GM12878 (cell line): ENCODE results near the gene SAP130. TPM values are rescaled to one million over a fixed set of nuclear protein-coding genes. Genes with fewer than 3 reads are reported as not detected.

Source experiments
- ATAC-seq: fragments of 200-7000 bp; cut with Tn5 transposase; 3 replicates; pipeline ENCODE4 v1.9.1; 2020; ENCODE audit warnings: mild to moderate bottlenecking, moderate library complexity
- BruUV-seq: library from RNA; stranded (reverse); fragments of 400-500 nt; replicated peaks from 2 replicates; lab custom pipeline; 2021; lab: Mats Ljungman, UMichigan
- CTCF ChIA-PET: fragments of 300-600 bp; sonication (Branson Sonifier 250); formaldehyde crosslinking; extraction: SDS; loops from one replicate; lab custom pipeline; 2021; ENCODE audit warnings: inconsistent platforms; lab: Yijun Ruan, JAX
- POLR2A ChIA-PET: fragments of 350-600 bp; formaldehyde crosslinking; extraction: SDS; loops from one replicate; lab custom pipeline; 2021; ENCODE audit warnings: inconsistent platforms; lab: Charles Lee
- RAD21 ChIA-PET: fragments of 300-600 bp; sonication (Branson Sonifier 250); formaldehyde crosslinking; loops from one replicate; lab custom pipeline; 2023; ENCODE audit warnings: antibody characterized with exemption; ENCODE audit not compliant: unreplicated experiment; lab: Charles Lee
- SMC1A ChIA-PET: fragments of 300-600 bp; sonication (Branson Sonifier 250); formaldehyde crosslinking; loops from one replicate; lab custom pipeline; 2023; ENCODE audit not compliant: unreplicated experiment, uncharacterized antibody; lab: Charles Lee
- DNase-seq: peaks from one replicate; pipeline ENCODE4 v3.0.0-alpha.2; 2011; ENCODE audit warnings: low read depth, low spot score
- FAIRE-seq: peaks from 3 replicates; lab custom pipeline; 2011; peaks lifted over from hg19 to GRCh38; lab: Jason Lieb, UNC
- H2AFZ ChIP-seq: 2 replicates; pipeline ENCODE4 v1.6.0; 2011; ENCODE audit warnings: low read depth, low read length, control low read depth; ENCODE audit not compliant: control insufficient read depth
- H3K27ac ChIP-seq: 2 replicates; pipeline ENCODE4 v1.5.1; 2011; ENCODE audit warnings: control low read depth; ENCODE audit not compliant: control insufficient read depth, insufficient read depth
- H3K27me3 ChIP-seq, 2 experiments: replicated peaks in 1 of 2; 2 replicates each; pipeline versions ENCODE4 v1.6.0 to v1.6.1; 2011; ENCODE audit warnings: low read length in 1 of 2; ENCODE audit not compliant: control insufficient read depth in 2 of 2, insufficient read depth in 2 of 2
- H3K36me3 ChIP-seq, 2 experiments: 2 replicates each; pipeline ENCODE4 v1.5.1; 2011; ENCODE audit warnings: low read length in 1 of 2; ENCODE audit not compliant: control insufficient read depth in 2 of 2, insufficient read depth in 2 of 2
- H3K4me1 ChIP-seq: 2 replicates; pipeline ENCODE4 v1.6.1; 2011; ENCODE audit warnings: mild to moderate bottlenecking, low read length, moderate library complexity, mixed read lengths; ENCODE audit not compliant: control insufficient read depth, insufficient read depth
- H3K4me2 ChIP-seq: 2 replicates; pipeline ENCODE4 v1.6.0; 2011; ENCODE audit warnings: control low read depth; ENCODE audit not compliant: control insufficient read depth, insufficient read depth
- H3K4me3 ChIP-seq: fragments of 200-600 bp; sonication (generic); 2 replicates; pipeline ENCODE4 v1.5.1; 2016
- H3K79me2 ChIP-seq: 2 replicates; pipeline ENCODE4 v1.6.0; 2011; ENCODE audit warnings: low read length; ENCODE audit not compliant: control insufficient read depth, insufficient read depth
- H3K9ac ChIP-seq: 2 replicates; pipeline ENCODE4 v1.8.0; 2011; ENCODE audit warnings: low read length, control low read depth, mixed read lengths; ENCODE audit not compliant: control insufficient read depth, insufficient read depth
- H3K9me3 ChIP-seq: replicated peaks from 3 replicates; pipeline ENCODE4 v1.5.1; 2011; ENCODE audit warnings: mild to moderate bottlenecking, low read length; ENCODE audit not compliant: control insufficient read depth, insufficient read depth
- H4K20me1 ChIP-seq: 2 replicates; pipeline ENCODE4 v1.6.0; 2011; ENCODE audit not compliant: control insufficient read depth, insufficient read depth
- ESRRA ChIP-seq: IDR thresholded peaks from 2 replicates; pipeline ENCODE4 v1.6.1; 2012; ENCODE audit warnings: mild to moderate bottlenecking, low read length, improper control_type of control experiment
- HCFC1 ChIP-seq: fragments of 150-350 bp; IDR thresholded peaks from 2 replicates; pipeline ENCODE4 v1.6.1; 2014; ENCODE audit warnings: low read length
- MTA2 ChIP-seq: fragments of 450-650 bp; IDR thresholded peaks from 2 replicates; pipeline ENCODE4 v1.6.1; 2016; ENCODE audit warnings: low read depth, mild to moderate bottlenecking, moderate library complexity
- NFYA ChIP-seq: IDR thresholded peaks from 2 replicates; pipeline ENCODE4 v1.6.1; 2011; ENCODE audit warnings: low read depth, mild to moderate bottlenecking, low read length, improper control_type of control experiment, borderline replicate concordance
- NFYB ChIP-seq: IDR thresholded peaks from 2 replicates; pipeline ENCODE4 v1.6.1; 2011; ENCODE audit warnings: low read depth, mild to moderate bottlenecking, low read length, improper control_type of control experiment, moderate library complexity; ENCODE audit not compliant: insufficient read depth
- POU2F2 ChIP-seq: IDR thresholded peaks from 3 replicates; pipeline ENCODE4 v1.6.1; 2011; ENCODE audit warnings: low read depth, mild to moderate bottlenecking, low read length, borderline replicate concordance
- RFX5 ChIP-seq: IDR thresholded peaks from 2 replicates; pipeline ENCODE4 v1.6.1; 2011; ENCODE audit warnings: low read depth, low read length, improper control_type of control experiment
- RUNX3 ChIP-seq: IDR thresholded peaks from 2 replicates; pipeline ENCODE4 v1.6.1; 2012; ENCODE audit warnings: low read length, inconsistent platforms
- SPI1 ChIP-seq: IDR thresholded peaks from 2 replicates; pipeline ENCODE4 v1.6.1; 2011; ENCODE audit warnings: low read depth, mild to moderate bottlenecking, low read length, moderate library complexity, borderline replicate concordance; ENCODE audit not compliant: insufficient read depth
- SUPT20H ChIP-seq: IDR thresholded peaks from 2 replicates; pipeline ENCODE4 v1.6.1; 2011; ENCODE audit warnings: low read depth, mild to moderate bottlenecking, low read length, moderate library complexity, borderline replicate concordance; ENCODE audit not compliant: control insufficient read depth
- USF2 ChIP-seq: IDR thresholded peaks from 2 replicates; pipeline ENCODE4 v1.6.1; 2011; ENCODE audit warnings: low read depth, low read length, improper control_type of control experiment, borderline replicate concordance
- ZZZ3 ChIP-seq: IDR thresholded peaks from 2 replicates; pipeline ENCODE4 v1.6.1; 2011; ENCODE audit warnings: low read depth; ENCODE audit not compliant: control insufficient read depth, insufficient read length
- whole genome bisulfite sequencing: methylation state at CpG from one replicate; pipeline ENCODE4 v1.1.6; 2016; ENCODE audit warnings: low lambda C conversion rate; ENCODE audit not compliant: insufficient replicate concordance, insufficient coverage; ENCODE audit errors: missing lambda C conversion rate; 5-methylcytosine and 5-hydroxymethylcytosine counted together
- in situ Hi-C: fragments of 300-500 bp; cut with MboI; formaldehyde crosslinking; loops from 9 replicates; pipeline ENCODE4 v1.14.3; 2018; ENCODE audit warnings: mixed read lengths
- intact Hi-C: fragments of 100-400 bp; cut with micrococcal nuclease; formaldehyde crosslinking; loops from one replicate; pipeline ENCODE4 v1.14.2; 2022; ENCODE audit not compliant: unreplicated experiment
- polyA plus RNA-seq, 11 experiments: library from polyadenylated mRNA; depleted of rRNA in 4 of 11; unstranded in 6 of 11; stranded (reverse) in 5 of 11; fragments of >200 nt; fragmentation: Nextera tagmentation in 4 of 11; fragmentation: Illumina TruSeq in 1 of 11; extraction: Ambion mirVana in 4 of 11; extraction: Trizol in 1 of 11; gene quantifications; 1 replicate in 1 of 11; 2 replicates in 10 of 11; pipeline versions ENCODE4 v1.2.1 to v1.2.3, GENCODE V29; 2011 to 2016; ENCODE audit warnings: inconsistent platforms in 2 of 11, missing spikeins in 2 of 11, low read depth in 1 of 11
- total RNA-seq, 4 experiments: library from RNA; depleted of rRNA in 3 of 4; stranded (reverse); fragments of >200 nt in 3 of 4; fragmentation: Illumina TruSeq in 1 of 4; extraction: Trizol in 1 of 4; gene quantifications; 2 replicates each; pipeline versions ENCODE4 v1.2.1 to v1.2.3, GENCODE V29; 2013 to 2021

SAP130 gene
- total and polyA plus RNA-seq, 10 of the 15 experiments (the other 5 are each of a cell fraction or from before 2014, with no cell fraction given) = 5.0 to 26.2 (median 9.9) TPM

GRCh38 chr2:127986548-127987079 is 41.2 kb downstream of the SAP130 start:
- Histone ChIP-seq H3K79me2 (no peaks in the 10 kb centered on the region), H3K4me1 (no peaks in the 10 kb centered on the region), H3K4me3 (no peak overlapping the region), H3K27ac (no peak overlapping the region), H4K20me1 (no peaks in the 10 kb centered on the region), H3K9ac (no peak overlapping the region), H3K36me3 (peaks cover 19 to 26% of the 10 kb centered on the region in 2 experiments), H3K9me3 (no peaks in the 10 kb centered on the region), H2AFZ (no peak overlapping the region), H3K4me2 (no peak overlapping the region), H3K27me3 (no peaks in the 10 kb centered on the region)
- no TSS peak for BruUV-seq
- ChIA-PET POLR2A (no interaction called here), RAD21 (no interaction called here), SMC1A (interaction anchor here (0.6 to 1.3 kb wide), 2 partner anchors 12 to 208 kb away, joined by 3 to 4 read pairs; no protein-coding TSS in a partner anchor), CTCF (no interaction called here)
- TF ChIP-seq NFYB (no peak), SUPT20H (no peak), NFYA (no peak), USF2 (no peak), RFX5 (no peak), ESRRA (no peak), RUNX3 (no peak), POU2F2 (no peak), MTA2 (no peak), HCFC1 (no peak), SPI1 (no peak), ZZZ3 (no peak)
- 92% methylated on average over 7 of the region's 7 CpGs for WGBS
- ATAC-seq = no peak
- intact Hi-C loops = no loop called here
- in situ Hi-C loops = no loop called here
- FAIRE-seq = no peak
- no peak for DNase-seq
